ENCODE data around the gene TSPAN9.

TSPAN9 gene

DNA sequence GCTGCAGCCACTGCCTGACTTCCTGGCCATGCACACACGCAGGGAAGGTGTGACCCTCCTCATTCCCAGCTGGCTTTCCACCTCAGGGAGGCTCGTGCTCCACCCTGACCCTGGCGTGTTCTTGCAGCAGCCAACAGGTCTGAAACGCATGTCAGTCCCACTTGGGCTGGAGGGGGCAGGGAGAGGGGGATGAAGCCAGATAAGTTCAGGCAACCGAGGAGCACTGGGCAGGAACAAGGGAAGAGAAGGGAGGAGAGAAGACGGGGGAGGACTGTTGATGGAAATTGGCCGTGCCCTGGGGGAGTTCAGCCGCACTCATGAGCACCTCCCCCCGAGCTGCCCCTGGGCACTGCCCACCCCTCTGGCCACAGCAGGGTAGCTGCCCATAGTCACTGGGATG lies 231.4 kb downstream of the TSPAN9 start:
- TF ChIP-seq, protein P1, sequence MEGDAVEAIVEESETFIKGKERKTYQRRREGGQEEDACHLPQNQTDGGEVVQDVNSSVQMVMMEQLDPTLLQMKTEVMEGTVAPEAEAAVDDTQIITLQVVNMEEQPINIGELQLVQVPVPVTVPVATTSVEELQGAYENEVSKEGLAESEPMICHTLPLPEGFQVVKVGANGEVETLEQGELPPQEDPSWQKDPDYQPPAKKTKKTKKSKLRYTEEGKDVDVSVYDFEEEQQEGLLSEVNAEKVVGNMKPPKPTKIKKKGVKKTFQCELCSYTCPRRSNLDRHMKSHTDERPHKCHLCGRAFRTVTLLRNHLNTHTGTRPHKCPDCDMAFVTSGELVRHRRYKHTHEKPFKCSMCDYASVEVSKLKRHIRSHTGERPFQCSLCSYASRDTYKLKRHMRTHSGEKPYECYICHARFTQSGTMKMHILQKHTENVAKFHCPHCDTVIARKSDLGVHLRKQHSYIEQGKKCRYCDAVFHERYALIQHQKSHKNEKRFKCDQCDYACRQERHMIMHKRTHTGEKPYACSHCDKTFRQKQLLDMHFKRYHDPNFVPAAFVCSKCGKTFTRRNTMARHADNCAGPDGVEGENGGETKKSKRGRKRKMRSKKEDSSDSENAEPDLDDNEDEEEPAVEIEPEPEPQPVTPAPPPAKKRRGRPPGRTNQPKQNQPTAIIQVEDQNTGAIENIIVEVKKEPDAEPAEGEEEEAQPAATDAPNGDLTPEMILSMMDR (IDR thresholded peaks at IDR 0.05; ENCODE audit: control extremely low read depth, extremely low read depth, low read depth, missing control alignments), result no peak
- POLR2A ChIA-PET, result no interaction called here
- no peak for DNase-seq (ENCODE audit: extremely low spot score)
- CTCF ChIA-PET, result interaction anchor here (10.3 kb wide), 1 partner anchor 8 kb away, joined by 102 read pairs; no protein-coding TSS in a partner anchor

DNA sequence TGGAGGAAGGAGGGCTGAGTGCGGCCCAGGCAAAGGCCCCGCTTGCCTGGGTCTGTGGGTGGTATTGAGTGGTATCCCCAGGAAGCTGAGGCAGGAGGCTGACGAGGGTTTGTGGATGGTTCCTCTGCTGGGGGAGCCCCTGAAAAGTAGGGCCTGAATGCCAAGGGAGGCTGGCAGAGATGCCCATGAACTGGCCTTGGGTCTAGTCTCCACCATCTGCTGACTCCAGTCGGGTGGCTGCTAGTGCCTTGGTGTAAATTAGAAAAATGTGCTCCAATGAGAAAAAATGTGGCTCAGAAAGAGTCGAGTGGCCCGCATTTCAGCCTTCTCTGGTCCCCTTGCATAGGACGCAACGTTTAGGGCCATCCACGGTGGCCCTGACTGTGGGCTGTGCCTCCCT lies 232.6 kb downstream of the TSPAN9 start:
- TF ChIP-seq, protein P1 (IDR thresholded peaks at IDR 0.05; ENCODE audit: control extremely low read depth, extremely low read depth, low read depth, missing control alignments), result no peak
- DNase-seq (ENCODE audit: extremely low spot score), result no peak
- CTCF ChIA-PET, result interaction anchor here (1.0 to 10.3 kb wide), 3 partner anchors 9 to 494 kb away, joined by 3 to 102 read pairs (median 3); no protein-coding TSS in a partner anchor
- POLR2A ChIA-PET, result no interaction called here

DNA sequence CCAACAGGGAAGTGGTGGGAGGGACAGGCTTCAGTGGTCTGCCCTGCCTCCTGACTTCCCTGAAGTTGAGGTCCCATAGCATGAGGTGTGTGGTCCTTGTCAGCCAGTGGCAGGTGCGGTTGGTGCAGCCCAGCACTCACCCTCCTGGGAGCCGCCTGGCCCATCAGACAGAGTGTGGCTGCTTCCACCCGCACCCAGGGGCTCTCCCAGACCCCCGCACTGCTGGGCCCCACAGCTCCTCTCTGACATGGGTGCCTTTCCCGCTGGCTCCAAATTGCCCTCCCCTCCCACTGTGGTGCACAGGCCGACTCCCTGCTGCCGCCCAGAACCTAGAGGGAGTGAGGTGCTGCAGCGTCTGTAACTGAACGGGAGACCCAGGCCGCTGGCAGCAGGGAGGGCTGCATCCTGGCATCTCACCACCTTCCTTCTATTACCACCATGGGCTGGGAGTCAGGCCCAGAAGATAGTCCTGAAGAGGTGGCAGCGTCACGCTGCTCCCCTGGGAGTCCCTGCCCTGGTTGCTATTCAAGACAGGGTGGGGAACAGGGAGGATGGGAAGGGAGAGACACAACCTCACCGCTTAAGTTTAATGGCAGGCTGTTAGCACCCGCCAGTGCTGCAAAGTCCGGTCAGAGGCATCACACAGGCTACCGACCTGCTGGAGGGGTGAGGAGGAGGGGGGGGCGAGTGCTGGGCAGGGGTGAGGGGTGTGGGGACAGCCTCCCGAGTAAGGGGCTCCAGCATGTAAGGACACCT lies 233.3 kb downstream of the TSPAN9 start:
- DNase-seq (ENCODE audit: extremely low spot score), result no peak
- CTCF ChIA-PET, result interaction anchor here (1.2 to 10.3 kb wide), 3 partner anchors 10 to 493 kb away, joined by 3 to 102 read pairs (median 4); no protein-coding TSS in a partner anchor
- TF ChIP-seq, protein P1 (IDR thresholded peaks at IDR 0.05; ENCODE audit: control extremely low read depth, extremely low read depth, low read depth, missing control alignments), result no peak
- POLR2A ChIA-PET, result no interaction called here

DNA sequence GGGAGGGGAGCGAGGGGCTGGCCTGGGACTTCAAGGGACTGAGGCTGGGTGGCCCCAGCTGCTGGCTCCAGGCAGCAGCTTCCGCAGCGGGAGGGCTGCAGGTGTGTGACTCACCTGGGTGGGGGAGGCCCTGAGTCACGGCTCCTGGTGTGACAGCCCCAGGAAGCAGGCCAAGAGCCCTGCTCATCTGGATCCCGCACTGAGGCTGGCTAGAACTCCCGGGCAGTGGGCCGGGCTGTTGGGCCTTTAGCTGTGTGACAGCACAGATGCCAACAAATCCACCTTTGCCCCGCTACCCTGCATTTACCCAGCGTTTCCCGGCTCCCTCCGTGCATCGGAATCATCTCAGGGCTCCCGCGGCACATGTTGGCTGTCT lies 233.8 kb downstream of the TSPAN9 start:
- POLR2A ChIA-PET, result no interaction called here

DNA sequence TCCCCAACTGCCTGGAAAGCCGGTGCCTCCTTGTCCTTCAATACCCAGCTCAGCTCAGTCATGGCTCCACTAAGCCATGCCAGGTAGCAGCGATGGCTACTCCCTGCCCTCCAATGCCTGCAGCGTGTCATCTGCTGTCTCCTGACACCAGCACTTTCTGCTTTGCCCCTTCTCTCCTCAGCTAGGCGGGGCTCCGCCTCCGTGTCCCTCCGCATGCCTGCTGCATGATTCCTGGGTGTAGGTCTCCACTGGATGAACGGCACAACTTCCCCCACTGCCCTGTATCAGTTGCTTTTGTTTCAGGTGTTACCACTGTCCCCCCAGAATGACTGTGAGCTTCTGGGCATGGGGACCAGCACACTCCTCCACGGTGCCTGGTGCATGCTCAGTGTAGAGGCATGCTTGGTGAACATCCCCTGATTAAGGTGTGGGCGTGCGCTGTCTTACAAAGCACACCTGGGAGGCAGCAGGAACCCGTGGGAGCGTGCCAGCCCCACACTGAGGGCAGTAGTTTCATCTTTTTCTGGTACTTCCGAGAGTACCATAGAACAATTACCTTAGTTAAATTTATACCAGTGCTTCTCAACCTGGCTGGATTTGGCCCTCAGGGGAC lies 234.4 kb downstream of the TSPAN9 start:
- DNase-seq (ENCODE audit: extremely low spot score), result no peak
- ChIA-PET CTCF (interaction anchor here (1.6 to 10.3 kb wide), 2 partner anchors 11 to 492 kb away, joined by 4 to 102 read pairs; no protein-coding TSS in a partner anchor), POLR2A (interaction anchor here (0.5 kb wide), 1 partner anchor 354 kb away, joined by 3 read pairs; no protein-coding TSS in a partner anchor)
- TF ChIP-seq, protein P1 (IDR thresholded peaks at IDR 0.05; ENCODE audit: control extremely low read depth, extremely low read depth, low read depth, missing control alignments), result no peak

More for the DNA sequence above, 233.8 kb downstream of the TSPAN9 start:
- CTCF ChIA-PET, result interaction anchor here (1.6 to 10.3 kb wide), 2 partner anchors 10 to 493 kb away, joined by 4 to 102 read pairs; no protein-coding TSS in a partner anchor
- DNase-seq (ENCODE audit: extremely low spot score), result no peak
- TF ChIP-seq, protein P1 (IDR thresholded peaks at IDR 0.05; ENCODE audit: control extremely low read depth, extremely low read depth, low read depth, missing control alignments), result no peak

DNA sequence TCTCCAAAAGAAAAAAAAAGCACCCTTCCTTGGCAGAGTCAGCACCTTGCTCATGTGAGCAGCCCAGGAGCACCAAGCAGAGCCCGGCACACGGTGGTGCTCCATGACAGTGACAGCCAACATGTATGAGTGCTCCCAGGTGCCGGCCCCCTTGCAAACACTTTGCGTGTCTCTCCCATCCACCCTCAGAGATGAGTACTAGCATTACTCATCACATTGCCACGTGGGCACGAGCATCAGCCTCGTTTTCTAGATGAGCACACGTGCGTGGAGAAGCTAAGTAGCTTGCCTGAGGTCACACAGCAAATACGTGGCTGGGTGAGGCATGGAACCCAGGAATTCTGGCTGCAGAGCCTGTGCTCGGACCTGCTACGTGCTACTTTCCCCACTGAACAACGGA lies 235.9 kb downstream of the TSPAN9 start:
- TF ChIP-seq, protein P1 (IDR thresholded peaks at IDR 0.05; ENCODE audit: control extremely low read depth, extremely low read depth, low read depth, missing control alignments), result no peak
- DNase-seq (ENCODE audit: extremely low spot score), result no peak
- ChIA-PET CTCF (interaction anchor here (0.7 to 10.3 kb wide), 11 partner anchors 12 to 963 kb away, joined by 3 to 102 read pairs (median 5); no protein-coding TSS in a partner anchor), POLR2A (no interaction called here)
